ENCODE data around the gene WWOX.

- no peak for TF ChIP-seq POLR2AphosphoS5 (IDR thresholded peaks at IDR 0.05; ENCODE audit: borderline replicate concordance, low read depth, low read length)
- TF ChIP-seq EZH2 (IDR thresholded peaks at IDR 0.05), result no peak
Observed at GRCh38 chr16:79007614-79008013, 908.2 kb downstream of the WWOX start.

Measured in SK-N-MC (cell line).